IPS-20b (cell line): ENCODE data around the gene BATF3.
"Not testable (repeated sequence)": the region's sequence is repeated elsewhere in the genome, so short reads cannot be mapped to it uniquely, and the experiment has no call there.

Experiments
- H3K27ac ChIP-seq: one replicate; pipeline ENCODE4 v1.5.1; 2013; ENCODE audit warnings: low read length
- H3K27me3 ChIP-seq: 2 replicates; pipeline ENCODE4 v1.6.1; 2013; ENCODE audit warnings: mild to moderate bottlenecking, low read length, inconsistent platforms; ENCODE audit not compliant: insufficient read depth
- H3K36me3 ChIP-seq: 2 replicates; pipeline ENCODE4 v1.6.1; 2013; ENCODE audit warnings: low read depth, mild to moderate bottlenecking, inconsistent platforms, low read length, moderate library complexity; ENCODE audit not compliant: insufficient read depth
- H3K4me1 ChIP-seq: 2 replicates; pipeline ENCODE4 v1.6.1; 2013; ENCODE audit warnings: mild to moderate bottlenecking, control low read depth, inconsistent platforms, low read length, moderate library complexity; ENCODE audit not compliant: insufficient read depth
- H3K4me3 ChIP-seq: 2 replicates; pipeline ENCODE4 v1.5.1; 2013; ENCODE audit warnings: mild to moderate bottlenecking, low read length, inconsistent platforms
- H3K9ac ChIP-seq: 2 replicates; pipeline ENCODE4 v1.6.1; 2013; ENCODE audit warnings: low read depth, mild to moderate bottlenecking, inconsistent platforms, low read length, moderate library complexity
- H3K9me3 ChIP-seq: 2 replicates; pipeline ENCODE4 v1.6.1; 2013; ENCODE audit warnings: mild to moderate bottlenecking, low read depth, low read length, inconsistent platforms; ENCODE audit not compliant: insufficient read depth

The BATF3 gene

GRCh38 chr1:212699625-212700222 is at the start of gene BATF3:
Gene BATF3 (minus strand): TSS chr1:212699840. CDS start chr1:212699762, 78 bp downstream.
- no peaks in the 10 kb centered on the region for H3K36me3 ChIP-seq
- H3K27me3 ChIP-seq: peaks cover 92% of the 10 kb centered on the region
- no peak within 1 kb of the TSS for H3K27ac ChIP-seq
- H3K9ac ChIP-seq: no peak within 1 kb of the TSS
- H3K4me1 ChIP-seq: no peaks in the 10 kb centered on the region
- no peaks in the 10 kb centered on the region for H3K9me3 ChIP-seq
- H3K4me3 ChIP-seq: peak within 1 kb of the TSS; percentile 59; the same call in 1 of the 2 replicates

- Histone ChIP-seq H3K4me3 (no peak overlapping the region), H3K9ac (no peak overlapping the region), H3K27me3 (no peaks in the 10 kb centered on the region), H3K4me1 (peaks cover 6% of the 10 kb centered on the region), H3K36me3 (peaks cover 2% of the 10 kb centered on the region; the same call in 1 of the 2 replicates), H3K9me3 (no peaks in the 10 kb centered on the region), H3K27ac (no peak overlapping the region)
Observed at GRCh38 chr1:212746546-212746945, 46.9 kb upstream of the BATF3 start.

- no peaks in the 10 kb centered on the region for H3K9me3 ChIP-seq
- H3K9ac ChIP-seq: no peak overlapping the region
- peaks cover 6% of the 10 kb centered on the region for H3K4me1 ChIP-seq
- no peak overlapping the region for H3K27ac ChIP-seq
- no peaks in the 10 kb centered on the region for H3K27me3 ChIP-seq
- H3K36me3 ChIP-seq: peaks cover 4% of the 10 kb centered on the region; the same call in 1 of the 2 replicates
- H3K4me3 ChIP-seq: no peak overlapping the region
Observed at GRCh38 chr1:212745303-212745702, 45.7 kb upstream of the BATF3 start.

GRCh38 chr1:212743901-212744475 is 44.3 kb upstream of the BATF3 start:
- no peak overlapping the region for H3K27ac ChIP-seq
- H3K27me3 ChIP-seq: no peaks in the 10 kb centered on the region
- no peak overlapping the region for H3K4me3 ChIP-seq
- peaks cover 2% of the 10 kb centered on the region; the same call in 1 of the 2 replicates for H3K4me1 ChIP-seq
- H3K9ac ChIP-seq: no peak overlapping the region
- H3K9me3 ChIP-seq: no peaks in the 10 kb centered on the region
- H3K36me3 ChIP-seq: peaks cover 9% of the 10 kb centered on the region

GRCh38 chr1:212738330-212738729 is 38.7 kb upstream of the BATF3 start:
- H3K9me3 ChIP-seq: no peaks in the 10 kb centered on the region
- H3K4me3 ChIP-seq: no peak overlapping the region
- H3K9ac ChIP-seq: no peak overlapping the region
- no peak overlapping the region for H3K27ac ChIP-seq
- H3K27me3 ChIP-seq: no peaks in the 10 kb centered on the region
- peaks cover 17% of the 10 kb centered on the region for H3K36me3 ChIP-seq
- no peaks in the 10 kb centered on the region for H3K4me1 ChIP-seq

- Histone ChIP-seq H3K36me3 (peaks cover 17% of the 10 kb centered on the region), H3K27me3 (no peaks in the 10 kb centered on the region), H3K4me3 (no peak overlapping the region), H3K27ac (no peak overlapping the region), H3K4me1 (no peaks in the 10 kb centered on the region), H3K9me3 (no peaks in the 10 kb centered on the region), H3K9ac (no peak overlapping the region)
Observed at GRCh38 chr1:212737559-212737958, 37.9 kb upstream of the BATF3 start.

- Histone ChIP-seq H3K4me3 (no peak overlapping the region), H3K4me1 (no peaks in the 10 kb centered on the region), H3K27me3 (no peaks in the 10 kb centered on the region), H3K27ac (no peak overlapping the region), H3K9me3 (no peaks in the 10 kb centered on the region), H3K9ac (no peak overlapping the region), H3K36me3 (peaks cover under 1% of the 10 kb centered on the region; the same call in 1 of the 2 replicates)
Observed at GRCh38 chr1:212733109-212733508, 33.5 kb upstream of the BATF3 start.

- no peaks in the 10 kb centered on the region for H3K4me1 ChIP-seq
Observed at GRCh38 chr1:212731630-212732029, 32.0 kb upstream of the BATF3 start.

GRCh38 chr1:212728606-212729005 is 29.0 kb upstream of the BATF3 start:
- peaks cover 3% of the 10 kb centered on the region for H3K9me3 ChIP-seq
- H3K36me3 ChIP-seq: peaks cover 4% of the 10 kb centered on the region; the same call in 1 of the 2 replicates
- no peaks in the 10 kb centered on the region for H3K27me3 ChIP-seq
- H3K4me1 ChIP-seq: no peaks in the 10 kb centered on the region
- no peak overlapping the region for H3K4me3 ChIP-seq
- no peak overlapping the region for H3K27ac ChIP-seq
- H3K9ac ChIP-seq: no peak overlapping the region

More at GRCh38 chr1:212731630-212732029, 32.0 kb upstream of the BATF3 start:
- Histone ChIP-seq H3K36me3 (no peaks in the 10 kb centered on the region), H3K4me3 (no peak overlapping the region), H3K9me3 (no peaks in the 10 kb centered on the region), H3K27me3 (no peaks in the 10 kb centered on the region), H3K27ac (no peak overlapping the region), H3K9ac (no peak overlapping the region)

- Histone ChIP-seq H3K4me3 (no peak overlapping the region), H3K36me3 (peaks cover 4% of the 10 kb centered on the region; the same call in 1 of the 2 replicates), H3K27me3 (no peaks in the 10 kb centered on the region), H3K9ac (no peak overlapping the region), H3K4me1 (no peaks in the 10 kb centered on the region), H3K9me3 (peaks cover 3% of the 10 kb centered on the region), H3K27ac (no peak overlapping the region)
Observed at GRCh38 chr1:212727386-212728181, 27.9 kb upstream of the BATF3 start.

GRCh38 chr1:212724679-212725078 is 25.0 kb upstream of the BATF3 start:
- not testable (repeated sequence) for H3K27me3 ChIP-seq, H3K4me3 ChIP-seq, H3K9ac ChIP-seq

More at GRCh38 chr1:212724679-212725078, 25.0 kb upstream of the BATF3 start:
- not testable (repeated sequence) for H3K4me1 ChIP-seq, H3K36me3 ChIP-seq, H3K27ac ChIP-seq, H3K9me3 ChIP-seq
